ENCODE data around the gene HTR7. TPM values are rescaled to one million over a fixed set of nuclear protein-coding genes. Genes with fewer than 3 reads are reported as not detected.

HTR7 gene
- total and polyA plus RNA-seq, 2 of the 8 experiments (the other 6 are each of a cell fraction or from before 2014, with no cell fraction given), result 22.9 to 24.6 TPM

DNA sequence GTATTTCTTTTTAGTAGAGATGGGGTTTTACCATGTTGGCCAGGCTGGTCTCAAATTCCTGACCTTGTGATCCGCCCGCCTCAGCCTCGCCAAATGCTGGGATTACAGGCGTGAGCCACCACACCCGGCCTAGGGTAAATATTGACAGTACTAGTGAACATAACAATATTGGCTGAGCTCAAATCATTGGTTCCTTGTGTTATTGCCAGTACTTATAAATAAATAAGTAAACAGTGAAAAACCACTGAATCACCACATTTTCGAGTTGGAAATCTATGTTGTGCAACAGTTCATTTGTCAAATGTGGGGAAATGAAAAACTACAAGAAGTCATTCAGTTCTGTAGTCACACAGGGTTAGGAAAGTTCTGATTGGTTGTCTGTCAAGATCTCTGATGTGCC lies 29.7 kb upstream of the HTR7 start (continued):
- TF ChIP-seq, protein P1, sequence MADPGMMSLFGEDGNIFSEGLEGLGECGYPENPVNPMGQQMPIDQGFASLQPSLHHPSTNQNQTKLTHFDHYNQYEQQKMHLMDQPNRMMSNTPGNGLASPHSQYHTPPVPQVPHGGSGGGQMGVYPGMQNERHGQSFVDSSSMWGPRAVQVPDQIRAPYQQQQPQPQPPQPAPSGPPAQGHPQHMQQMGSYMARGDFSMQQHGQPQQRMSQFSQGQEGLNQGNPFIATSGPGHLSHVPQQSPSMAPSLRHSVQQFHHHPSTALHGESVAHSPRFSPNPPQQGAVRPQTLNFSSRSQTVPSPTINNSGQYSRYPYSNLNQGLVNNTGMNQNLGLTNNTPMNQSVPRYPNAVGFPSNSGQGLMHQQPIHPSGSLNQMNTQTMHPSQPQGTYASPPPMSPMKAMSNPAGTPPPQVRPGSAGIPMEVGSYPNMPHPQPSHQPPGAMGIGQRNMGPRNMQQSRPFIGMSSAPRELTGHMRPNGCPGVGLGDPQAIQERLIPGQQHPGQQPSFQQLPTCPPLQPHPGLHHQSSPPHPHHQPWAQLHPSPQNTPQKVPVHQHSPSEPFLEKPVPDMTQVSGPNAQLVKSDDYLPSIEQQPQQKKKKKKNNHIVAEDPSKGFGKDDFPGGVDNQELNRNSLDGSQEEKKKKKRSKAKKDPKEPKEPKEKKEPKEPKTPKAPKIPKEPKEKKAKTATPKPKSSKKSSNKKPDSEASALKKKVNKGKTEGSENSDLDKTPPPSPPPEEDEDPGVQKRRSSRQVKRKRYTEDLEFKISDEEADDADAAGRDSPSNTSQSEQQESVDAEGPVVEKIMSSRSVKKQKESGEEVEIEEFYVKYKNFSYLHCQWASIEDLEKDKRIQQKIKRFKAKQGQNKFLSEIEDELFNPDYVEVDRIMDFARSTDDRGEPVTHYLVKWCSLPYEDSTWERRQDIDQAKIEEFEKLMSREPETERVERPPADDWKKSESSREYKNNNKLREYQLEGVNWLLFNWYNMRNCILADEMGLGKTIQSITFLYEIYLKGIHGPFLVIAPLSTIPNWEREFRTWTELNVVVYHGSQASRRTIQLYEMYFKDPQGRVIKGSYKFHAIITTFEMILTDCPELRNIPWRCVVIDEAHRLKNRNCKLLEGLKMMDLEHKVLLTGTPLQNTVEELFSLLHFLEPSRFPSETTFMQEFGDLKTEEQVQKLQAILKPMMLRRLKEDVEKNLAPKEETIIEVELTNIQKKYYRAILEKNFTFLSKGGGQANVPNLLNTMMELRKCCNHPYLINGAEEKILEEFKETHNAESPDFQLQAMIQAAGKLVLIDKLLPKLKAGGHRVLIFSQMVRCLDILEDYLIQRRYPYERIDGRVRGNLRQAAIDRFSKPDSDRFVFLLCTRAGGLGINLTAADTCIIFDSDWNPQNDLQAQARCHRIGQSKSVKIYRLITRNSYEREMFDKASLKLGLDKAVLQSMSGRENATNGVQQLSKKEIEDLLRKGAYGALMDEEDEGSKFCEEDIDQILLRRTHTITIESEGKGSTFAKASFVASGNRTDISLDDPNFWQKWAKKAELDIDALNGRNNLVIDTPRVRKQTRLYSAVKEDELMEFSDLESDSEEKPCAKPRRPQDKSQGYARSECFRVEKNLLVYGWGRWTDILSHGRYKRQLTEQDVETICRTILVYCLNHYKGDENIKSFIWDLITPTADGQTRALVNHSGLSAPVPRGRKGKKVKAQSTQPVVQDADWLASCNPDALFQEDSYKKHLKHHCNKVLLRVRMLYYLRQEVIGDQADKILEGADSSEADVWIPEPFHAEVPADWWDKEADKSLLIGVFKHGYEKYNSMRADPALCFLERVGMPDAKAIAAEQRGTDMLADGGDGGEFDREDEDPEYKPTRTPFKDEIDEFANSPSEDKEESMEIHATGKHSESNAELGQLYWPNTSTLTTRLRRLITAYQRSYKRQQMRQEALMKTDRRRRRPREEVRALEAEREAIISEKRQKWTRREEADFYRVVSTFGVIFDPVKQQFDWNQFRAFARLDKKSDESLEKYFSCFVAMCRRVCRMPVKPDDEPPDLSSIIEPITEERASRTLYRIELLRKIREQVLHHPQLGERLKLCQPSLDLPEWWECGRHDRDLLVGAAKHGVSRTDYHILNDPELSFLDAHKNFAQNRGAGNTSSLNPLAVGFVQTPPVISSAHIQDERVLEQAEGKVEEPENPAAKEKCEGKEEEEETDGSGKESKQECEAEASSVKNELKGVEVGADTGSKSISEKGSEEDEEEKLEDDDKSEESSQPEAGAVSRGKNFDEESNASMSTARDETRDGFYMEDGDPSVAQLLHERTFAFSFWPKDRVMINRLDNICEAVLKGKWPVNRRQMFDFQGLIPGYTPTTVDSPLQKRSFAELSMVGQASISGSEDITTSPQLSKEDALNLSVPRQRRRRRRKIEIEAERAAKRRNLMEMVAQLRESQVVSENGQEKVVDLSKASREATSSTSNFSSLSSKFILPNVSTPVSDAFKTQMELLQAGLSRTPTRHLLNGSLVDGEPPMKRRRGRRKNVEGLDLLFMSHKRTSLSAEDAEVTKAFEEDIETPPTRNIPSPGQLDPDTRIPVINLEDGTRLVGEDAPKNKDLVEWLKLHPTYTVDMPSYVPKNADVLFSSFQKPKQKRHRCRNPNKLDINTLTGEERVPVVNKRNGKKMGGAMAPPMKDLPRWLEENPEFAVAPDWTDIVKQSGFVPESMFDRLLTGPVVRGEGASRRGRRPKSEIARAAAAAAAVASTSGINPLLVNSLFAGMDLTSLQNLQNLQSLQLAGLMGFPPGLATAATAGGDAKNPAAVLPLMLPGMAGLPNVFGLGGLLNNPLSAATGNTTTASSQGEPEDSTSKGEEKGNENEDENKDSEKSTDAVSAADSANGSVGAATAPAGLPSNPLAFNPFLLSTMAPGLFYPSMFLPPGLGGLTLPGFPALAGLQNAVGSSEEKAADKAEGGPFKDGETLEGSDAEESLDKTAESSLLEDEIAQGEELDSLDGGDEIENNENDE (IDR thresholded peaks at IDR 0.05; ENCODE audit: insufficient replicate concordance, low read length), result no peak
- TF ChIP-seq SIX5 (IDR thresholded peaks at IDR 0.05; ENCODE audit: low read depth, low read length) (no peak), SIN3A (conservative IDR thresholded peaks at IDR 0.05 in 1 of 2, IDR thresholded peaks at IDR 0.05 in 1 of 2; ENCODE audit: low read depth in 1 of 2, low read length in 2 of 2) (no peak), POLR2A (IDR thresholded peaks at IDR 0.05; ENCODE audit: control extremely low read depth in 1 of 2, low read depth in 2 of 2, low read length in 2 of 2) (no peak), SUZ12 (IDR thresholded peaks at IDR 0.05; ENCODE audit: low read length) (no peak), BACH1 (IDR thresholded peaks at IDR 0.05; ENCODE audit: low read length) (no peak), EGR1 (IDR thresholded peaks at IDR 0.05; ENCODE audit: borderline replicate concordance, low read depth, low read length) (no peak), CTBP2 (IDR thresholded peaks at IDR 0.05; ENCODE audit: borderline replicate concordance, insufficient read depth, insufficient read length, low read length) (no peak), TAF7 (optimal IDR thresholded peaks at IDR 0.05; ENCODE audit: borderline replicate concordance, low read depth, low read length) (no peak), ZNF274 (IDR thresholded peaks at IDR 0.05; ENCODE audit: borderline replicate concordance, extremely low read depth, low read length) (no peak), CREB1 (IDR thresholded peaks at IDR 0.05) (no peak), ASH2L (IDR thresholded peaks at IDR 0.05; ENCODE audit: low read length) (no peak)
